ENCODE measurements around the gene MLH3. TPM values are rescaled to one million over a fixed set of nuclear protein-coding genes. Genes with fewer than 3 reads are reported as not detected.

Gene MLH3
- total RNA-seq, 2 experiments from 2014 or later = 6.6 to 6.7 TPM

- H3K27ac ChIP-seq (ENCODE audit: low read depth, low read length, poor library complexity, severe bottlenecking) = no peak overlapping the region
- intact Hi-C loops (cut with micrococcal nuclease; ENCODE audit: unreplicated experiment) = no loop called here
- H3K4me2 ChIP-seq (ENCODE audit: low read length) = no peak overlapping the region
- H3K9me2 ChIP-seq (ENCODE audit: insufficient read depth, low read length) = no peaks in the 10 kb centered on the region
- H3K36me3 ChIP-seq (ENCODE audit: insufficient read depth, low read length) = no peaks in the 10 kb centered on the region
- CTCF ChIA-PET (ENCODE audit: unreplicated experiment) = no interaction called here
- H2AFZ ChIP-seq (ENCODE audit: low read length) = no peak overlapping the region
- H3K4me3 ChIP-seq (ENCODE audit: low read depth, low read length, poor library complexity, severe bottlenecking) = no peak overlapping the region
- DNase-seq (ENCODE audit: low spot score) = no peak
- TF ChIP-seq CTCF (conservative IDR thresholded peaks at IDR 0.05; ENCODE audit: low read length) (no peak), EZH2phosphoT487 (IDR thresholded peaks at IDR 0.05; ENCODE audit: borderline replicate concordance, low read depth, low read length) (no peak)
- H3K79me2 ChIP-seq (ENCODE audit: insufficient read depth, low read depth, low read length) = no peaks in the 10 kb centered on the region
- H3K9me3 ChIP-seq (ENCODE audit: low read length) = no peaks in the 10 kb centered on the region
- H4K20me1 ChIP-seq (ENCODE audit: insufficient read depth, low read length) = no peaks in the 10 kb centered on the region
- no TSS peak for BruUV-seq (replicated peaks)
- peaks cover 12% of the 10 kb centered on the region for H3K4me1 ChIP-seq (ENCODE audit: insufficient read depth, low read length, poor library complexity, severe bottlenecking)
- POLR2A ChIA-PET = interaction anchor here (0.8 kb wide), 1 partner anchor 16 kb away, joined by 3 read pairs; no protein-coding TSS in a partner anchor
These were observed 76.0 kb downstream of the MLH3 start for GRCh38 chr14:74975059-74975810.

GRCh38 chr14:74974364-74975058 is 76.8 kb downstream of the MLH3 start:
- POLR2A ChIA-PET = interaction anchor here (1.0 kb wide), 1 partner anchor 9 kb away, joined by 3 read pairs; no protein-coding TSS in a partner anchor

More at GRCh38 chr14:74974364-74975058, 76.8 kb downstream of the MLH3 start:
- Histone ChIP-seq H3K79me2 (ENCODE audit: insufficient read depth, low read depth, low read length) (no peaks in the 10 kb centered on the region), H3K36me3 (ENCODE audit: insufficient read depth, low read length) (no peaks in the 10 kb centered on the region), H4K20me1 (ENCODE audit: insufficient read depth, low read length) (no peaks in the 10 kb centered on the region), H2AFZ (ENCODE audit: low read length) (no peak overlapping the region), H3K9me3 (ENCODE audit: low read length) (no peaks in the 10 kb centered on the region), H3K4me3 (ENCODE audit: low read depth, low read length, poor library complexity, severe bottlenecking) (no peak overlapping the region), H3K4me2 (ENCODE audit: low read length) (no peak overlapping the region), H3K27ac (ENCODE audit: low read depth, low read length, poor library complexity, severe bottlenecking) (no peak overlapping the region), H3K9me2 (ENCODE audit: insufficient read depth, low read length) (no peaks in the 10 kb centered on the region), H3K4me1 (ENCODE audit: insufficient read depth, low read length, poor library complexity, severe bottlenecking) (peaks cover 12% of the 10 kb centered on the region)
- CTCF ChIA-PET (ENCODE audit: unreplicated experiment) = no interaction called here
- intact Hi-C loops (cut with micrococcal nuclease; ENCODE audit: unreplicated experiment) = no loop called here
- no TSS peak for BruUV-seq (replicated peaks)
- TF ChIP-seq EZH2phosphoT487 (IDR thresholded peaks at IDR 0.05; ENCODE audit: borderline replicate concordance, low read depth, low read length) (no peak), CTCF (conservative IDR thresholded peaks at IDR 0.05; ENCODE audit: low read length) (no peak)
- no peak for DNase-seq (ENCODE audit: low spot score)

Data from OCI-LY7 (cell line).